ENCODE results near the gene ADAMTS12.
"Not testable (repeated sequence)": the region's sequence is repeated elsewhere in the genome, so short reads cannot be mapped to it uniquely, and the experiment has no call there.

The ADAMTS12 gene

GRCh38 chr5:33921002-33921401 is 29.2 kb upstream of the ADAMTS12 start:
- Mint-ChIP-seq H3K4me3 (no peak overlapping the region), H3K27ac (no peak overlapping the region), H3K27me3 (ENCODE audit: low read depth, poor library complexity) (peaks cover 18% of the 10 kb centered on the region), H3K4me1 (no peaks in the 10 kb centered on the region), H3K36me3 (ENCODE audit: low read depth) (peaks cover 5% of the 10 kb centered on the region), H3K9me3 (peaks cover 42% of the 10 kb centered on the region)
- DNase-seq, result no peak
- TF ChIP-seq CTCF (IDR thresholded peaks at IDR 0.05), result no peak

- H3K36me3 Mint-ChIP-seq (ENCODE audit: low read depth); H3K4me3 Mint-ChIP-seq; H3K27ac Mint-ChIP-seq; H3K4me1 Mint-ChIP-seq; H3K27me3 Mint-ChIP-seq (ENCODE audit: low read depth, poor library complexity); DNase-seq: not testable (repeated sequence)
- H3K9me3 Mint-ChIP-seq, result peaks cover 59% of the 10 kb centered on the region
Measured at GRCh38 chr5:33914844-33915243, 23.1 kb upstream of the ADAMTS12 start.

GRCh38 chr5:33906248-33906647 is 14.5 kb upstream of the ADAMTS12 start:
- Mint-ChIP-seq H3K9me3 (peaks cover 68% of the 10 kb centered on the region), H3K36me3 (ENCODE audit: low read depth) (peaks cover 13% of the 10 kb centered on the region)
- H3K4me1 Mint-ChIP-seq; DNase-seq; H3K27ac Mint-ChIP-seq; H3K27me3 Mint-ChIP-seq (ENCODE audit: low read depth, poor library complexity); H3K4me3 Mint-ChIP-seq: not testable (repeated sequence)

- H3K4me1 Mint-ChIP-seq, result no peaks in the 10 kb centered on the region
- TF ChIP-seq CTCF (IDR thresholded peaks at IDR 0.05), result no peak
- no peak for DNase-seq
- H3K27ac Mint-ChIP-seq, result no peak overlapping the region
- H3K36me3 Mint-ChIP-seq (ENCODE audit: low read depth), result peaks cover 13% of the 10 kb centered on the region
- no peak overlapping the region for H3K4me3 Mint-ChIP-seq
- H3K9me3 Mint-ChIP-seq, result peaks cover 69% of the 10 kb centered on the region
- H3K27me3 Mint-ChIP-seq (ENCODE audit: low read depth, poor library complexity), result peaks cover 4% of the 10 kb centered on the region
Measured at GRCh38 chr5:33905381-33905780, 13.6 kb upstream of the ADAMTS12 start.

GRCh38 chr5:33903118-33903517 is 11.3 kb upstream of the ADAMTS12 start:
- TF ChIP-seq CTCF (IDR thresholded peaks at IDR 0.05), result no peak
- Mint-ChIP-seq H3K27ac (no peak overlapping the region), H3K27me3 (ENCODE audit: low read depth, poor library complexity) (peaks cover 4% of the 10 kb centered on the region), H3K4me3 (no peak overlapping the region), H3K4me1 (no peaks in the 10 kb centered on the region), H3K9me3 (peaks cover 60% of the 10 kb centered on the region), H3K36me3 (ENCODE audit: low read depth) (peaks cover 13% of the 10 kb centered on the region)
- DNase-seq, result no peak

GRCh38 chr5:33901156-33901555 is 9.4 kb upstream of the ADAMTS12 start:
- peaks cover 42% of the 10 kb centered on the region for H3K9me3 Mint-ChIP-seq
- no peaks in the 10 kb centered on the region for H3K4me1 Mint-ChIP-seq
- H3K36me3 Mint-ChIP-seq (ENCODE audit: low read depth), result peaks cover 8% of the 10 kb centered on the region
- DNase-seq, result no peak
- peaks cover 7% of the 10 kb centered on the region for H3K27me3 Mint-ChIP-seq (ENCODE audit: low read depth, poor library complexity)
- TF ChIP-seq CTCF (IDR thresholded peaks at IDR 0.05), result no peak
- no peak overlapping the region for H3K27ac Mint-ChIP-seq
- H3K4me3 Mint-ChIP-seq, result no peak overlapping the region

- Mint-ChIP-seq H3K4me3 (no peak overlapping the region), H3K27ac (no peak overlapping the region), H3K9me3 (no peaks in the 10 kb centered on the region), H3K36me3 (ENCODE audit: low read depth) (no peaks in the 10 kb centered on the region), H3K4me1 (peaks cover 30% of the 10 kb centered on the region), H3K27me3 (ENCODE audit: low read depth, poor library complexity) (peaks cover 6% of the 10 kb centered on the region)
- no peak for TF ChIP-seq CTCF (IDR thresholded peaks at IDR 0.05)
- no peak for DNase-seq
Measured at GRCh38 chr5:33894566-33894965, 2.8 kb upstream of the ADAMTS12 start.
